ENCODE data around the gene SRM.
"Not testable (repeated sequence)": the region's sequence is repeated elsewhere in the genome, so short reads cannot be mapped to it uniquely, and the experiment has no call there.

The SRM gene

DNA sequence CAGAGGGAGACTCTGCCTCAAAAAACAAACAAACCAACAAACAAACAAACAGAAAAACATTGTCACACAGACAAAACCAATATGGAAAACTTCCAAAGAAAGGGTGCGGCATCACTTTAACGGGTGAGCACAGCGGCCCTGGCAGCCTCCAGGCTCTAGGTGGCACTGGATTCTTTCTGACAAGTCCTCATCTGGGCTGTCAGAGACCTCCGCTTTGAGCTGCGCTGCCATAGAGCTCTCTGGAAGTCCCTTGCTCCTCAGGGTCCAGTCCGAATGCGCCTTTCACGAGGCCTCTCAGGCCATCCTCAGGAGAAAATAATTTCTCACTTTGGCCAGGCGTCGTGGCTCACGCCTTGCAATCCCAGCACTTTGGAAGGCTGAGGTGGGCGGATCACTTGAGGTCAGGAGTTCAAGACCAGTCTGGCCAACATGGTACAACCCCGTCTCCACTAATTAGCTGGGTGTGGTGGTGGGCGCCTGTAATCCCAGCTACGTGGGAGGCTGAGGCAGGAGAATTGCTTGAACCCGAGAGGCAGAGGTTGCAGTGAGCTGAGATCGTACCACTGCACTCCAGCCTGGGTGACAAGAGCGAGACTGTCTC lies 4.2 kb upstream of the SRM start:
- DNase-seq = not testable (repeated sequence)

DNA sequence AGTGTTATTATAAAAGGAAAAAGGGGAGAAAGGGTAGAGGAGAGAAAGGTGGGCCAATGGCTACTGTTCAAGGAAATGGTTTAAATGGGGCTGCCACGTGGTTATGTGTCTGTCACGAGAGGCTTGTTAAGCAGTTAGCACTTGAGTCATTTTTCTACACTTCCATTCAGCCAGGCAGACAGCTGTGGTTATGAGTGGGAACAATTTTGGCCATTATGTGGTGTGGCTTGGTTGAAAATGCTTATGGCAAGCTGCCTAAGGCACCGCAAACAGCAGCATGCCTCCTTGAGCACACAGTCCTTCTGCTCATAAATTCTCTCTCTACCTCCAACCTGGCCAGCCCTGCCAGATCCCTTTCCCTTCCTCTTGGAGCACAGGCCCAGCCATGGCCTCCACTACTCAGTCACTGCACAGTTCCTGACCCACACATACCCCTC lies 3.2 kb upstream of the SRM start:
- peak; percentile 57 to 65 for DNase-seq

DNA sequence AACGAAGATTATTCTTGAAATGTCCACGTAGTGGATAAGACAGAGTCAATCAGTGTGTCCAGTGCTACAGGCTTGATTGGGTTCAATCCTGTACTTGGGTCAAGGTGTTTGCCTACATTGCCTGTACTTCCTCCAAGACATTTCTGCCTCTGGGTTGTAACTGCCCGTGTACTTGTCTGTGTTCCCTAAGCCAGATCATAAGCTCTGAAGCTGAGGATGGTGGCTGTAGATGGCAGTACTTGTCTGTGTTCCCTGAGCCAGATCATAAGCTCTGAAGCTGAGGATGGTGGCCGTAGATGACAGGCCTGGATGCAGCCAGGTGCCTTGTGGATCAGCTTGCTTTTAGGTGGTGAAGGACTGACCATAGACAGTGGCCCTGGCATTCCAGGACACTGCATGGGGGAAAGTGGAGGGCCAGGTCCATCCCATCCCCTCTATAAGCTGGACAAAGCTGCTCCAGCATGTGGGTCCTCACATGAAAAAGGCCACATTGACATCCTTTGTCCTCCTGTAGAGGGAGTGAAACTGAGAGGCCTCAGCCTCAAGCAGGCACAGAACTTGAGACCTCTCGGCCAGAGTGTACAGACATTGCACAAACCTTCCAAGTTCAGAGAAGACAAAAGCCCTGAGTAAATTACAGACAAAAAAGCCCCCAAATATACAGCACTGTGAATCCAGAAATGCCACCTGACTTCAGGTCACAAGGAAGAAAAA lies 2.0 kb upstream of the SRM start:
- no peak for DNase-seq

DNA sequence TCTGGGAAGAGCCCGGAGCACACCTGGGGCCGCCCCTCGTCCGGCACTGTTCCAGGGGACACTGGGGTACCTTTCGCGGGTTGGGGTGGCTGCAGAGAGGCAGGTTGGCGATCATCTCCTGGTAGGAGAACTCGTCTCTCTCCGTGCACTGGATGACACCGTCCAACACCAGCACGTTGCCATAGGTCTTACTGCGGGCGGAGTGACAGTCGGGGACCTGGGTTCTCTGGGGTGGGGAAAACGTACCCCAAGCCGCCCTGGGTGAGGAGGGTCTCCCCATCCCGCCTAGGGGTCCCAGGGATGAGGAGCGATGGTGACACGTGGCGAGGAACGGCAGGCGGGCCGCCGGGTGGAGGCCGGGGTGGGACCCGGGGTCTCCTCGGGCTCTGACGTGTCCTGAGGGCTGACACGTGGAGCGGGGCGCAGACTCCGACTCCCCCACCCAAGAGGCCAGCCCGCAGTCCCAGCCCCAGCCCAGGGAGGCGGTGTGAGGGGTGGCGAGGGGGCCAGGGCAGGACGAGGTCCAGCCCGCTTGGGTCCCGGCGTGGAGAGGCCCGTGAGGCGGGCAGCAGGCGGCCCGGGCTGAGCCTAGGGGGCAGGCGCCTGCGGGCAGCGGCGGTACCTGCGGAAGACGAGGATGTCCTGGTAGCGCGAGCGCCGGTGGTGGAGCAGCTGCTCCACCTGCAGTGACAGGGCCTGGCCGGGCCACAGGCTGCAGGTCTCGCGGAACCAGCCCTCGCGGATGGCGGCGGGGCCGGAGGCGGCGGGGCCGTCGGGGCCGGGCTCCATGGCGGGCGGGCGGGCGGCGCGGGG lies 457 bp downstream of the SRM start:
- DNase-seq = no peak

DNA sequence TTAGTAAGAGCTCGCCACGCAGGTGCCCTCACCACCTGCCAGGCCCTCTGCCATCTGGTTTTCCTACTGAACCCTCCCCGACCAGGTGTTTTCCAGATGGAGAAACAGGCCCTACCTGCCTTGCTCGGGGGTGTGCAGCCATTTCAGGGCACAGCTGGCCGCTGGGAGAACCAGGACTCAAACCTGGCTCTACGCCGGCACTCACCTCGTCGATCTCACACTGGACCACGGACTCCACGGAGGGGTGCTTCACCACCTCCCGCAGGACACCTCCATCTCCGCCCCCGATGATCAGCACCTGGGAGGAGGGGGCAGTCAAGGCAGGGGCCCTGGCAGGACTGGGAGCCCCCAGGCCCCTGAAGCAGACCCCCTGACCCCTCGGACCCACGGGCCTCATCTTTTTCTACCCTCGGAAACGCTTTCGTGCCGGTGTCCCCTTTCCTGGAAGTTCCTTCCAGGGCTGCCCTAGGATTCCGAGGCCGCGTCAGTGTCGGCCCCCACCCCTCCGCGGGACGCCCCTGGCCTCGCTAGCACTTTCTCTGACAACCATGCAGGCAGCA lies 1.1 kb downstream of the SRM start:
- DNase-seq = no peak

DNA sequence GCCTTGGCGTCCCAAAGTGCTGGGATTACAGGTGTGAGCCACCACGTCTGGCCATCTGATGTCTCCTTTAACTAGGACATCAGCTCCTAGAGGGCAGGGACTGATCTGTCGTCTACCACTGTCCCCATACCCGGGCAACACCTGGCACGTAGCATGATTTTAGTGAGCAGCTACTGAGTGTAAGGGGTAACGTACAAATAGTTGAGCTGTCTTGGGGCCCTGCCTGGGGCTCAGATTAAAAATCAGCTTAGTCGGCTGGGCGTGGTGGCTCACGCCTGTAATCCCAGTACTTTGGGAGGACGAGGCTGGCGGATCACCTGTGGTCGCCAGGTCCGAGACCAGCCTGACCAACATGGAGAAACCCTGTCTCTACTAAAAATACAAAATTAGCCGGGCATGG lies 1.8 kb downstream of the SRM start:
- DNase-seq = no peak

DNA sequence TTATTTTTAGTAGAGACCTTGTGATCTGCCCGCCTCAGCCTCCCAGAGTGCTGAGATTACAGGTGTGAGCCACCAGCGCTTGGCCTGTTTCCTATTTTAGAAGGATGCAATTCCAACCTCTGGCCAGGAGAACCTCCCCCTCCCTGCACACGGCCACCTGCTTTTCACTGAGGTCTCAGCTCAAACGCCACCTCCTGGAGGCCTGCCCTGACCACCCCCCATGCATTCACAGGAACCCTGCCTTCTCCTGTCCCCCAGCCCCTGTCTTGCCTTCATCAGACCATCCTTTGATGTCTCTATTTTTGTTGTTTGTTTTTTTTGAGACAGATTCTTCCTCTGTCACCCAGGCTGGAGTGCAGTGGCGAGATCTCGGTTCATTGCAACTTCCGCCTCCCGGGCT lies 2.3 kb downstream of the SRM start:
- no peak for DNase-seq

DNA sequence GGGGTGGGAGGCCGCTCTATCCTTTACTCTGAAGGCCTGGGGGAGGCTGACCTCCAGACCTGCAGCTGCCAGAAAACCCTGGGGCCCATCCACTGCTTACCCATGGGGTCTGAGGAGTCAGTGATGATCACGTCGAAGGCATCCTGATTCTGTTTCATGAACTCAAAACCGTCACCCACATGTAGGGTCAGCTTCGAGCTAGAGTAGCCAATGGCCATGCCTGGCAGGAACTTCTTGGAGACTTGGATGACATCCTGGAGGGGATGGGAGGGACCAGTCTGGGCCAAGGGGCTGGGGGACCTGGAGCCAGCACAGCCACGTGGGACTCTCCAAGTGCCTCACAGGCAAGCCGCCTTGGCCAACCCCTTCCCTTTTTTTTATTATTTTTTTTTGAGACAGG lies 3.3 kb downstream of the SRM start:
- no peak for DNase-seq

DNA sequence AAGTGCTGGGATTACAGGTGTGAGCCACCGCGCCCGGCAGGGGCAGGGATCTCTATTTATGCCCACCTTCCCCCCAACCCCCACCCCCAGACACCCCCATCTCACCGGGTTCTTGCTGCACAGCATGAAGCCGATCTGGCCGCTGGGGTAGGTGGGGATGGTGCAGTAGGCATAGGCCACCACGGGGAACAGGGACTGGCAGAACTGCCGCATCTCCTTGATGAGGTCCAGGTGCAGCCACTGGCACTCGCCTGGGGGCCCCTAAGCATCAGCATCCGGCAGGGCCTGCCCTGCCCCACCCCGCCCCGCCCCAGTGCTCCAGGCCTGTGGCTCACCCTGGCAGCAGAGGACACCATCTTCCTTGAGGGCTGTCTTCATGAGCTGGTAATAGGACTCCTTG lies 4.1 kb downstream of the SRM start:
- no peak for DNase-seq

DNA sequence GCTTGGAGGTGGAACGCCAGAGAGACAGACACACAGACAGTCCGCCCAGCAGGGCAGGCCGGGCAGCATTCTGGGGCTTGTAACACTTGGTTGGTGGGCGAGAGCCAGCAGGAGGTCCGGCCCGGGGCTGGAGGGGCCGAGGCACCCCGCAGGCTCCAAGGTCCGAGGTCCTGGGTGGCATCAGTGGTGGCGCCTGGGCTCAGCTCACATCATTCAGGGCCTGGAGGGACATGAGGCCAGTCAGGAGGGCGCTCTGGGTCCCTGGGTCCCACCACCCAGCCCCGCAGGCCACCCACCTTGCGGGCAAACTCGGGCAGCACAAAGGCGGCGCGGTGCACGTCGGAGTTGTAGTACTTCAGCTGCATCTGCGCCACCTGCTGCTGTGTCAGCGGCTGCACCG lies 5.2 kb downstream of the SRM start:
- DNase-seq = no peak

DNA sequence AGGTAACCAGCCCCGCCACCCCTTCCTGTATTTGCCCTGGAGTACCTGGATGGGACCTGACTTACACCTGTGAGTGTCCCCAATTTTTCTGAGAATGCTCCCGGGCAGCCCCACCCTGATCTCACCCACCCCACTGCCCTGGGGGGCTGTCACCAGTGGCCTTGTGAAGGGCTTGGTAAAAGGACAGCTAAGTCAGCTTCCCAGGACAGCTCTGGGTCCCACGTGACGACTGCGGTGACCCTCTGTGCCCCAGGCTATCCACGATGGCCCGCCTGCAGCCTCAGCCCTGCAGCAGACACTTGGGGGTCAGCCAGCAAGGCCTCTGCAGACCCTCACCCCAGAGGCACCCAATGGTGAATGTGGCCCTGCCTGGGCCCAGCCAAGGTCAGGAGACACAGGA lies 5.6 kb downstream of the SRM start:
- DNase-seq = no peak

DNA sequence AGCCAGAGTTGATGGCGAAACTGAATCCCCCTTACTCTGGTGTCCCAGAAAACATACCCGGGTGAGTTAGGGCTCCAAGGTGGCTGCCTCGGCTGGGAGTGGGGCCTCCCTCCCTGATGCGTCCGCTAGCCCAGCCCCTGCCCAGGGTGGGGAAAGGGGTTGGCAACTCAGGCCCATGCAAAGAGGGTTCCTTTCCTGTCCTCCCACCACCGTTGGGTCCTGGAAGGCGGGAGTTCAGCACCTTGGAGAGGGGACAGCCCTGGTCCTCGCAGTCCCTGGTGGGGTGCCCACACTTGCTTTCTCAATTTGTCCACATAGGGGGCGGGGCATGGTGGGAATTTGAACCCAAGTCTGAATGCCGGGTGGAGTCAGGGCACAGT lies 6.1 kb downstream of the SRM start:
- no peak for DNase-seq

DNA sequence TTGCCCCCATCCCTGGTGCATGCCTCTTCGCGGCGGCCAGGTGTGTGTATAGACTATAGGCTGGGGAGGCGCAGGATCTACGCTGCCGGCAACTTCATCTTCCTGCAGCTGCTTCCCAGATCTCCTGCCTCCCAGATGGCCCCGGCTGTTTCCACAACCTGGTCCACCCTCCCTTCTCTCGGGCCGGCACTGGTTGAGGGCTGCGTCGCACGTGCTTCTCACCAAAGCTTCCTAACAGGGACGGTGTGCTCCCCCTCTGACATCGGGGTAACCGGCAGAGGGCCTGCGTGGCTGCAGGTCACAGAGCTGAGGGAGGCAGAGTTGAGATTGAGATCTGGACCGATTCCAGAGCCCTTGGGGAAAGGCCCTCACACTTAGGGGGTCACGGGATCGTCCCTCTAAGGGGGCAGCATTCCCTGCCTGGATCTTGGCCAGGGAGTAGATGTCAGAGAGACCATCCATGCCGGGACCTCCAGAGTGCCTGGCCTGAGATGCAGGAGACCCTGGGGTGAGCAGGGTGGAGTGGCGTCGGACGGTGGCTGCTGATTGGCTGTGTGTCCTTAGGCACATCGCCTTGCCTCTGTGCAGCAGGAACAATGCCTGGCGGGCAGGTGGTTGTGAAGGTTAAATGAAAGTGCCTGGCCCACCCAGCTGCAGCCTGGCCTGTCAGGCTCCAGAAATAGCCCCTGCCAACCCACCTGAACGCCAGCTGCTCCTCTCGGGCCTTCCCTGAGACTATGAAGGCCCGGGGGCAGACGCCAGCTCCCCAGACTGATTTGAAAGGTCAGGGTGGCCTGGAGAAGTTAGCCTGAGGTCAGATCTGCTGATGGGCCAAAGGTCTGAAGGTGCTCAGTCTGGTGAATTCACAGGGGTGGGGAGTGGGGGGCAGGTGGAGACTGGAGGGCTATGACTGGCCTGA lies 6.7 kb downstream of the SRM start:
- no peak for DNase-seq

DNA sequence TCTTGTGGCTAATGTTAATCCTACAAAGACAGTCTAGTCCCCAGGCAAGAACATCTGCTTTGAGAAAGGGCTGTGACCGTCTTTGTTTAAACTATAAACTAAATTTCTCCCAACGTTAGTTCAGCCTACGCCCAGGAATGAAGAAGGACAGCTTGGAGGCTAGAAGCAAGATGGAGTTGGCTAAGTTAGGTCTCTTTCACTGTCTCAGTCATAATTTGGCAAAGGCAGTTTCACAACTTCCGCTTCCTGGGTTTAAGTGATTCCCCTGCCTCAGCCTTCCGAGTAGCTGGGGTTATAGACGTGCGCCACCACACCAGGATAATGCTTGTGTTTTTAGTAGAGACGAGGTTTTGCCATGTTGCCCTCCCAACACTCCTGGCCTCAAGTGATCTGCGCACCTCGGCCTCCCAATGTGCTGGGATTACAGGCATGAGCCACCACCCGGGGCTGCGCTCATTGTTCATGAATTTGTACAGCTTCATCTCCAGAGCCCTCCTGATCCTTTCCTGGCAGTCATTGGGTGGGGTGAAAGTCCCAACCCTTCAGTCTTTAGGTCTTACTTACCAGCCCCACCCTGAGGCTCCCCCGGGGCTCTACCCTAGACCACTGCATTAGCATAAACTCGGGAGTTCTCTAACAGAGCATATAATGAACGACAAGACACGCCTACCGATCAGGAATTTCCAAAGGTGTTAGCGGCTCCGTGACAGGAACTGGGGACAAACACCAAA lies 7.9 kb downstream of the SRM start:
- DNase-seq = no peak

DNA sequence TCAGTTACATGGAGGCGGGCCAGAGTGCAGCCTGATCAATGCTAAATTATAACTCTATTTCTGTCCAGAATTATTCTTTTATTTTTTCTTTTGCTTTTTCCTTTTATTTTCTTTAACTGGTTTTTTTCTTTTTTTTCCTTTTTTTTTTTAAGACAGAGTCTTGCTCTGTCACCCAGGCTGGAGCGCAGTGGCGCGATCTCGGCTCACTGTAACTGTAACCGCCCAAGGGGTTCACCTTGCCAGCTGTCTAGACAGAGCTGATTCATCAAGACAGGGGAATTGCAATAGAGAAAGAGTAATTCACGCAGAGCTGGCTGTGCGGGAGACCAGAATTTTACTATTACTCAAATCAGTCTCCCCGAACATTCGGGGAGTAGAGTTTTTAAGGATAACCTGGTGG lies 8.7 kb downstream of the SRM start:
- not testable (repeated sequence) for DNase-seq

DNA sequence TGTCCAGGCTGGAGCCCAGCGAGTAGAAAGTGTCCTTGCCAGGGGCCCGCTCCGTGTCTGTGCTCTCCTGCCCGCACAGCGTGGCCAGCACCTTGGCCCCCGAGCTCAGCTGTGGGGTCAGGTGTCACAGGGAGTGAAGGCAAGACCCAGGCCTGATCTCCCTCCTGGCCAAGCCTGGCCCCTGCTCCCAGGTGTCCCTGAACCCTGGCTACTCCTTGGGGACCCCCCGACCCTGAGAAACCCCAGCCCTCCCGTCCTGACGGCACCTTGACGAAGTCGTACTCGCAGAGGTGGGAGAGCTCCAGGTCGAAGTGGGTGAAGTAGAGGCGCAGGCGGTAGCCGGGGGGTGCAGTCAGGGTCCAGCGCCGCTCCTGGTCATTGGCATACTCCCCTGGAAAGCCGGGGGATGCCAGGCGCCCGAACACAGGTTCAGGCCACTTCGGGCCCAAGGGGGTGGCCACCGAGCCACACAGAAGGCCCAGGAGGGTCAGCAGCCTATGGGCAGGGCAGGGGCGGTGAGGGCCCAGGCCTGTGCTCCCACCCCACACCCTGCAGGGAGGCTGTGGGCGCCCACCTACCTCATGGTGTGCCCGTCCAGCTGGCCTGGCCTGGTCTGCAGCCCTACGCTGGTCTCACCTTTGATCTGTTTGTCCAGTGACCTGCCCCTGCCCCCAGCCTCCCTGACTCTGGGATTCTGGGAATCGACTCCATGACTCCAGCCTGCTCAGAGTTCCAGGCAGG lies 13.0 kb downstream of the SRM start, which contains the start of gene MASP2:
Gene MASP2, minus strand, starts transcription at position 615 of the 741 bp plus-strand sequence. Its CDS starts 32 bp downstream, at position 583.
- no peak for DNase-seq

DNA sequence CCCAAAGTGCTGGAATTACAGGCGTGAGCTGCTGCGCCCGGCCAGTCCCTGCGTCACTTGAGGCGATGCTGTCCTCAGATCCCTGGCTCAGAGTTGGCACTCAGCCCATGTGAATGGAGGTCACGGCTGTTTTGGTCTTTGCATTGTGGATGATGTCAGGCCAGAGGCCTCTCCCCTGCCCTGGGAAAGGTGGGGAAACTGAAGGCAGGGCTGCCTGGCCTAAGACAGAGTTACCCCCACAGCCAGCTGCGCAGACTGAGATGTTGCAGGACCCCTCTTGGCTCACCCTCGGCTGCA lies 13.6 kb downstream of the SRM start:
- no peak for DNase-seq

DNA sequence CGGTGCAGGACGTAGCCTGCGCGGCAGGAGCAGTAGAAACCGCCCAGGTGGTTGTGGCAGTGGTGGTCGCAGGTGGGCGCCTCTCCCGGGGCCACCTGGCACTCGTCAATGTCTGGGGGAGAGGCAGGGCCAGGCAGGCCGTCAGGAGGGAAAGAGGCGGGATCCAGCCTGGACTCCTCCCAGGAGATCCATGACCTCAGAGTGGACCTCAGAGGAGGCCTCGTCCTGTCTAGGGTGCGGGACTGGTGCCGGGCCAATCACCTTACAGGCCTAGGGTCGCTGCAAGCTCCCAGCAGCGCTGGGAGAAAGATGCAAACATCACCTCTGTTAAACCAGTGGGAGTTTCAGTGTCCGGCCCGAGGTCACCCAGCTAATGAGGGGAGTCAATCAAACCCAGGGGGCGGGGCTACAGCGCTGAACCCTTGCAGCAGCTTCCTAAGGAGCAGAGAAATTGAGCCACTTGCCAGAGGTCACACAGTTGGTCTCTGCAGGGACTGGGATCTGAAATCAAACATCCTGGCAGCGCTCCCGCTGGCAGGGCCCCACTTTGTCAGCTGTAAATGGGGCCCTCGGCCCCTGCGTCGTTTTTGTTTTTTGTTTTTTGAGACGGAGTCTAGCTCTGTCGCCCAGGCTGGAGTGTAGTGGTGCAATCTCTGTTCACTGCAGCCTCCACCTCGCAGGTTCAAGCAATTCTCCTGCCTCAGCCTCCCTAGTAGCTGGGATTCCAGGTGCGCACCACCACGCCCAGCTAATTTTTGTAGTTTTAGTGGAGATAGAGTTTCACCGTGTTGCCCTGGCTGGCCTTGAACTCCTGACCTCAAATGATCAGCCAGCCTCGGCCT lies 14.2 kb downstream of the SRM start:
- no peak for DNase-seq

DNA sequence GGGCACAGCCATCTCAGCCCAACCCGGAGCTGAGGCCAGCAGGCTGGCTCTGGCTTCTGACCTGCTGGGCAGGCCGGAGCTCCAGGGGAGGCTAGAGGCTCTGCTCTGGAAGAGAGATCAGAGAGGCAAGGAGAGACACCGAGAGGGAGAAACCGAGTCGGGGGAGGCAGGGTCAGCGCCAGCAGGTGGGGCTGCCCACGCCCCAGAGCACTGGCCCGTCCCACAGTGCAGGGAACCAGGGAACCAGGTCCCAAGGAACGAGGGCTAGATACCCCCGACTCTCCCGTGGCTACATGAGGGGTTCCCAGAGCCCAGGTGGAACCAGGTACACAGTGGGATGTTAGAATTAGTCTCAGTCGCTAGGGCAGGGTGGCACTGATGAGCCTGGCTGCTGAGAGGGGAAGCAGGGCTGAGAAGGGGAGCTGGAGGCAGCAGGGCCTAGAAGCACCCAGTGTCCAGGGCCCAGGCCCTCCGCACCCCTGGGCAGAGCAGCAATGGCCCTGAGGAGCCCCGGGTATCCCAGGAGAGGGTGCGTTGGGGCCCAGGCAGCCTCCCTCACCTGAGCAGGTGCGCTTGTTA lies 14.9 kb downstream of the SRM start:
- no peak for DNase-seq

All from NCI-H187 (cell line).